PC-9 (cell line): ENCODE results near the gene ATG4D. TPM values are rescaled to one million over a fixed set of nuclear protein-coding genes. Genes with fewer than 3 reads are reported as not detected.

ENCODE experiments used
- BruUV-seq: library from RNA; stranded (reverse); fragments of 400-500 nt; replicated peaks from 2 replicates; lab custom pipeline; 2021; lab: Mats Ljungman, UMichigan
- CTCF ChIA-PET: fragments of 300-600 bp; sonication (Branson Sonifier 250); formaldehyde crosslinking; loops from one replicate; lab custom pipeline; 2022; ENCODE audit warnings: antibody characterized with exemption; lab: Charles Lee
- POLR2A ChIA-PET: fragments of 300-600 bp; sonication (Branson Sonifier 250); formaldehyde crosslinking; loops from one replicate; lab custom pipeline; 2022; ENCODE audit warnings: antibody characterized with exemption; ENCODE audit not compliant: unreplicated experiment; lab: Charles Lee
- DNase-seq, 2 experiments: peaks; one replicate each; pipeline versions ENCODE4 v3.0.0 to v3.0.0-alpha.2; 2015 to 2022; ENCODE audit warnings: mixed read lengths in 1 of 2
- H2AFZ ChIP-seq: fragments of 200-600 bp; sonication (generic); 2 replicates; pipeline ENCODE4 v1.8.1; 2017; ENCODE audit warnings: antibody characterized with exemption
- H3F3A ChIP-seq: fragments of 200-600 bp; sonication (generic); 2 replicates; pipeline ENCODE4 v1.8.1; 2017; ENCODE audit warnings: antibody characterized with exemption, mild to moderate bottlenecking, low read depth; ENCODE audit not compliant: insufficient read depth
- H3K27ac ChIP-seq: fragments of 200-600 bp; sonication (generic); 2 replicates; pipeline ENCODE4 v1.6.1; 2016; ENCODE audit warnings: mixed run types
- H3K27me3 ChIP-seq: fragments of 200-600 bp; sonication (generic); 2 replicates; pipeline ENCODE4 v1.6.1; 2016; ENCODE audit warnings: low read depth, mixed run types; ENCODE audit not compliant: insufficient read depth
- H3K36me3 ChIP-seq: fragments of 200-600 bp; sonication (generic); 2 replicates; pipeline ENCODE4 v1.6.1; 2016; ENCODE audit warnings: low read depth, mixed run types
- H3K4me1 ChIP-seq: fragments of 200-600 bp; sonication (generic); replicated peaks from 2 replicates; pipeline ENCODE4 v1.6.1; 2016; ENCODE audit warnings: mixed run types; ENCODE audit not compliant: insufficient read depth
- H3K4me2 ChIP-seq: fragments of 200-600 bp; sonication (generic); 2 replicates; pipeline ENCODE4 v1.6.1; 2017; ENCODE audit warnings: mixed run types
- H3K4me3 ChIP-seq: fragments of 200-600 bp; sonication (generic); 2 replicates; pipeline ENCODE4 v1.6.1; 2016; ENCODE audit warnings: mixed run types
- H3K79me2 ChIP-seq: fragments of 200-600 bp; sonication (generic); 2 replicates; pipeline ENCODE4 v1.6.1; 2017; ENCODE audit warnings: low read depth, mixed run types
- H3K9me2 ChIP-seq: fragments of 200-600 bp; sonication (generic); 2 replicates; pipeline ENCODE4 v1.8.1; 2017; ENCODE audit warnings: mild to moderate bottlenecking; ENCODE audit not compliant: insufficient read depth
- H3K9me3 ChIP-seq: fragments of 200-600 bp; sonication (generic); 2 replicates; pipeline ENCODE4 v1.8.1; 2016; ENCODE audit warnings: low read depth; ENCODE audit not compliant: insufficient read depth
- H4K20me1 ChIP-seq: fragments of 200-600 bp; sonication (generic); 2 replicates; pipeline ENCODE4 v1.8.1; 2017; ENCODE audit not compliant: insufficient read depth
- EZH2 ChIP-seq: fragments of 200-600 bp; sonication (generic); IDR thresholded peaks from 2 replicates; pipeline ENCODE4 v1.8.0; 2017; ENCODE audit warnings: antibody characterized with exemption, low read depth
- intact Hi-C: fragments of 100-400 bp; cut with micrococcal nuclease; formaldehyde crosslinking; loops from one replicate; pipeline ENCODE4 v1.10.0; 2022; ENCODE audit not compliant: unreplicated experiment
- total RNA-seq: library from RNA; stranded (reverse); gene quantifications from 2 replicates; pipeline ENCODE4 v1.2.3, GENCODE V29; 2021
- TF ChIP-seq, protein P1 (sequence below): fragments of 200-600 bp; sonication (generic); conservative IDR thresholded peaks from 2 replicates; pipeline ENCODE4 v1.6.1; 2017; ENCODE audit warnings: mixed run types, antibody characterized with exemption, mild to moderate bottlenecking, moderate library complexity

Gene ATG4D
- total RNA-seq, 1 experiment from 2014 or later: 40.2 TPM

DNA sequence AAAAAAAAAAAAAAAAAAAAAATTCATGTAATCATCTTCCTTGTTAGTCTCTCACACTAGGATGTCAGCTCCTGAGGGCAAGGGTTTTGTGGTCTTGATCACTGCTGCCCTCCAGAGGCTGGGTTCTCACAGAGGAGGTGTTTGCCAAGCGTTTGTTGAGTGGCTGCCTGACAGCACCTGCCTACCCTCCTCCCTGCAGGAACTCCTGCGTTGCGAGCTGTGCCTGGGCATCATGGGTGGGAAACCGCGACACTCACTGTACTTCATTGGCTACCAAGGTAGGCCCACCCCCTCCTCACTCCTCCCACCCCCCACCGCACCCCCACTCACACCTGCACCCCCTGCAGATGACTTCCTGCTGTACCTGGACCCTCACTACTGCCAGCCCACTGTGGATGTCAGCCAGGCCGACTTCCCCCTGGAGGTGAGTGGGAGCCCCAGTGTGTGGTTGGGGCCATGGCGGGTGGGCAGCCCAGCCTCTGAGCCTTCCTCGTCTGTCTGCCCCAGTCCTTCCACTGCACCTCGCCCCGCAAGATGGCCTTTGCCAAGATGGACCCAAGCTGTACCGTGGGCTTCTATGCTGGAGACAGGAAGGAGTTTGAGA is 8.1 kb downstream of the ATG4D start:
- CTCF ChIA-PET: no interaction called here
- H3K27me3 ChIP-seq: no peaks in the 10 kb centered on the region

DNA sequence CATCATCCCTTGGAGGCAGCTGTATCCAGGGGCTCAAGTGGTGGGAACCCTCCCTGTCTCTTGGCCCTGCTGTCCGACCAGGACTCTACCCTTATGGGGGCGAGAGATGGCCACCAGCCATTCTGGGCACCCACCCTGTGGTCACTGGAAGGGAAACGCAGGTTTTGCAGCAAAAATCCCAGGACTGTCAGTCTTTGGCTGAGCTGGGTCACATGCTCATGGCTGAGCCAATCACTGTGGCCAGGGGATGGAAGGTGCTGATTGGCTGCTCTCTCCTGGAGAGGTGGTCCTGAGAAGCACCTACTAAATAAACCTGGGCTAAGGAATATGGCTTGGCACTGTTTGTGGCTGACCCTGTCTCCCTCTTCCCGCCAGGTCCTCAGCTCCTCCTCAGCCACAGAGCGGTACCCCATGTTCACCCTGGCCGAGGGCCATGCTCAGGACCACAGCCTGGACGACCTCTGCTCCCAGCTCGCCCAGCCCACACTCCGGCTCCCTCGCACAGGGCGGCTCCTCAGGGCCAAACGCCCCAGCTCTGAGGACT is 8.9 kb downstream of the ATG4D start:
- no peak for DNase-seq
- Histone ChIP-seq H4K20me1 (no peaks in the 10 kb centered on the region; the same call in none of the 2 replicates), H3K4me2 (no peak overlapping the region), H3K36me3 (peaks cover 20% of the 10 kb centered on the region), H3K27ac (no peak overlapping the region), H3K9me2 (no peaks in the 10 kb centered on the region), H3F3A (peaks cover 44% of the 10 kb centered on the region), H3K4me3 (no peak overlapping the region), H3K4me1 (no peaks in the 10 kb centered on the region), H3K9me3 (no peaks in the 10 kb centered on the region), H3K79me2 (no peaks in the 10 kb centered on the region), H2AFZ (no peak overlapping the region), H3K27me3 (no peaks in the 10 kb centered on the region)
- ChIA-PET POLR2A (interaction anchor here (0.6 kb wide), 1 partner anchor 49 kb away, joined by 3 read pairs; the partner anchor contains the start of gene KEAP1), CTCF (interaction anchor here (0.6 to 1.1 kb wide), 3 partner anchors 19 to 80 kb away, joined by 3 to 6 read pairs (median 4); no protein-coding TSS in a partner anchor)
- intact Hi-C loops: no loop called here
- TF ChIP-seq EZH2: no peak
- TF ChIP-seq, protein P1, sequence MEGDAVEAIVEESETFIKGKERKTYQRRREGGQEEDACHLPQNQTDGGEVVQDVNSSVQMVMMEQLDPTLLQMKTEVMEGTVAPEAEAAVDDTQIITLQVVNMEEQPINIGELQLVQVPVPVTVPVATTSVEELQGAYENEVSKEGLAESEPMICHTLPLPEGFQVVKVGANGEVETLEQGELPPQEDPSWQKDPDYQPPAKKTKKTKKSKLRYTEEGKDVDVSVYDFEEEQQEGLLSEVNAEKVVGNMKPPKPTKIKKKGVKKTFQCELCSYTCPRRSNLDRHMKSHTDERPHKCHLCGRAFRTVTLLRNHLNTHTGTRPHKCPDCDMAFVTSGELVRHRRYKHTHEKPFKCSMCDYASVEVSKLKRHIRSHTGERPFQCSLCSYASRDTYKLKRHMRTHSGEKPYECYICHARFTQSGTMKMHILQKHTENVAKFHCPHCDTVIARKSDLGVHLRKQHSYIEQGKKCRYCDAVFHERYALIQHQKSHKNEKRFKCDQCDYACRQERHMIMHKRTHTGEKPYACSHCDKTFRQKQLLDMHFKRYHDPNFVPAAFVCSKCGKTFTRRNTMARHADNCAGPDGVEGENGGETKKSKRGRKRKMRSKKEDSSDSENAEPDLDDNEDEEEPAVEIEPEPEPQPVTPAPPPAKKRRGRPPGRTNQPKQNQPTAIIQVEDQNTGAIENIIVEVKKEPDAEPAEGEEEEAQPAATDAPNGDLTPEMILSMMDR: no peak
- no TSS peak for BruUV-seq

More for the DNA sequence above, 8.1 kb downstream of the ATG4D start:
- Histone ChIP-seq H3K9me2 (no peaks in the 10 kb centered on the region), H3K27ac (no peak overlapping the region), H3K4me1 (no peaks in the 10 kb centered on the region), H3K9me3 (no peaks in the 10 kb centered on the region), H3K79me2 (no peaks in the 10 kb centered on the region), H3K4me2 (no peak overlapping the region), H3F3A (peaks cover 43% of the 10 kb centered on the region), H4K20me1 (no peaks in the 10 kb centered on the region; the same call in none of the 2 replicates), H3K36me3 (peaks cover 20% of the 10 kb centered on the region), H2AFZ (no peak overlapping the region), H3K4me3 (no peak overlapping the region)
- TF ChIP-seq, protein P1: peak; percentile 46; the same call in 1 of the 2 replicates
- TF ChIP-seq EZH2: no peak
- POLR2A ChIA-PET: no interaction called here
- peak; percentile 45 to 72 for DNase-seq
- intact Hi-C loops: no loop called here
- BruUV-seq: no TSS peak

DNA sequence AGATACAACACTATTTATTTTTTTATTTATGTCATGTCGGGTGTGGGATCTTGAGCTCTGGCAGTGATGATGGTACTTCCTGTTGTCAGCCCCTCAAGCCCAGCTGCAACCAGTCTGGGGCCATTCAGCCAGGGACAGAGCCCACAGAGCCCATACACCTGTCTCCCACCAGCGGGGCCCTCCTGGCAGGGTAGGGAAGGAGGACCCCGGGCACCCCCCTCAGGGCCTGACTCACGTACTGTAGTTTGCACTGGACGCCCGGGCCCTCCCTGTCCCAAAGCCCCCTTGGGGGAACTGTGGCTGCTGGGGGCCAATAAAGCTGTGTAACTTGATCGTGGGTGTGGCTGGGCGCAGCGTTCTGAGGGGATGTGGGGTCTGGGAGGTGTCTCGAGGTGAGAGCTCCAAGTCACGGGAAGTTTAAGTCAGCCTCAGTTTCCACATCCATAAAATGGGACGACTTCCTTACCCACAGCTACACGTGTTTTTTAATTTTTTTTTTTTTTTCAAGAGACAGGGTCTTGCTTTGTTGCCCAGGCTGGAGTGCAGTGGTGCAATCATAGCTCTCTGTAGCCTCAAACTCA is 9.5 kb downstream of the ATG4D start:
- Histone ChIP-seq H3K79me2 (no peaks in the 10 kb centered on the region), H3F3A (peaks cover 44% of the 10 kb centered on the region), H3K4me1 (no peaks in the 10 kb centered on the region), H3K9me2 (no peaks in the 10 kb centered on the region), H3K36me3 (peaks cover 20% of the 10 kb centered on the region), H3K4me2 (no peak overlapping the region), H3K27ac (no peak overlapping the region), H3K9me3 (no peaks in the 10 kb centered on the region), H3K4me3 (no peak overlapping the region), H3K27me3 (no peaks in the 10 kb centered on the region), H4K20me1 (no peaks in the 10 kb centered on the region; the same call in none of the 2 replicates), H2AFZ (no peak overlapping the region)
- TF ChIP-seq EZH2: no peak
- TF ChIP-seq, protein P1: no peak
- DNase-seq: no peak
- no TSS peak for BruUV-seq
- POLR2A ChIA-PET: interaction anchor here (0.6 kb wide), 1 partner anchor 50 kb away, joined by 3 read pairs; the partner anchor contains the start of gene KEAP1
- intact Hi-C loops: no loop called here
- CTCF ChIA-PET: interaction anchor here (0.6 to 1.1 kb wide), 3 partner anchors 18 to 313 kb away, joined by 3 to 4 read pairs (median 3); no protein-coding TSS in a partner anchor
